Esophagus muscularis mucosa (tissue), 3 donors: ENCODE data around the gene LVRN.

ENCODE experiments used
- CTCF ChIP-seq, 3 experiments: fragments of 200-600 bp in 2 of 3; fragments of 450-650 bp in 1 of 3; sonication (generic) in 2 of 3; IDR thresholded peaks; one replicate each; pipeline ENCODE4 v1.5.1; 2017 to 2019; ENCODE audit warnings: antibody characterized with exemption in 3 of 3, mild to moderate bottlenecking in 2 of 3, moderate library complexity in 1 of 3
- EP300 ChIP-seq: sonication (generic); formaldehyde crosslinking; IDR thresholded peaks from one replicate; pipeline ENCODE4 v1.6.1; 2017; ENCODE audit warnings: antibody characterized with exemption

- TF ChIP-seq CTCF (IDR thresholded peaks at IDR 0.05) (no peak), EP300 (no peak)
Observed at GRCh38 chr5:116046823-116047222, 84.5 kb downstream of the LVRN start.
